Measurements from ENCODE around the gene SCMH1. TPM values are rescaled to one million over a fixed set of nuclear protein-coding genes. Genes with fewer than 3 reads are reported as not detected.

SCMH1 gene
- total RNA-seq, 4 donors from 2014 or later, result 45.6 to 102 (median 82.5) TPM

DNA sequence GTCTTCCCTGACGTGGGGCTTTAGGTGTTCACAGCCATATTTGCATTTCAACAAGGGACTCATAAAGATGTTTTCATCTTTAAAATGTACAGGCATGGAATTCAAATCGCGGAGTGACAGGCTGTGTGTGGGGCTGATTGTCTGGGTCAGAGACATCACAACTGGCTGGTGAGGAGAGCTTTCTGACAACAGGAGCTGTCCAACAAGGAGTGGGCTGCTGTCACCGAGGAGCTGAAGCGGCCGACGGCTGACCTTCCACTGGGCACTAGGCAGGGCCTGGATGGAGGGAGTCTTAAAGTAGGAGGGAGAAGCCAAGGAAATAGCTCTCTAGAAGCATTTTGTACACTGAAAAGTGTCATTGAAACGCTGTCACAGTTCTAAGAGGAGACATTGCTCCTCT lies 30.5 kb upstream of the SCMH1 start:
- TF ChIP-seq POLR2AphosphoS5 (IDR thresholded peaks at IDR 0.05) (no peak), POLR2A (IDR thresholded peaks at IDR 0.05) (no peak), EP300 (IDR thresholded peaks at IDR 0.05) (no peak)
- TF ChIP-seq, protein P1, sequence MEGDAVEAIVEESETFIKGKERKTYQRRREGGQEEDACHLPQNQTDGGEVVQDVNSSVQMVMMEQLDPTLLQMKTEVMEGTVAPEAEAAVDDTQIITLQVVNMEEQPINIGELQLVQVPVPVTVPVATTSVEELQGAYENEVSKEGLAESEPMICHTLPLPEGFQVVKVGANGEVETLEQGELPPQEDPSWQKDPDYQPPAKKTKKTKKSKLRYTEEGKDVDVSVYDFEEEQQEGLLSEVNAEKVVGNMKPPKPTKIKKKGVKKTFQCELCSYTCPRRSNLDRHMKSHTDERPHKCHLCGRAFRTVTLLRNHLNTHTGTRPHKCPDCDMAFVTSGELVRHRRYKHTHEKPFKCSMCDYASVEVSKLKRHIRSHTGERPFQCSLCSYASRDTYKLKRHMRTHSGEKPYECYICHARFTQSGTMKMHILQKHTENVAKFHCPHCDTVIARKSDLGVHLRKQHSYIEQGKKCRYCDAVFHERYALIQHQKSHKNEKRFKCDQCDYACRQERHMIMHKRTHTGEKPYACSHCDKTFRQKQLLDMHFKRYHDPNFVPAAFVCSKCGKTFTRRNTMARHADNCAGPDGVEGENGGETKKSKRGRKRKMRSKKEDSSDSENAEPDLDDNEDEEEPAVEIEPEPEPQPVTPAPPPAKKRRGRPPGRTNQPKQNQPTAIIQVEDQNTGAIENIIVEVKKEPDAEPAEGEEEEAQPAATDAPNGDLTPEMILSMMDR (IDR thresholded peaks at IDR 0.05), result no peak
- Histone ChIP-seq H3K9me3 (no peaks in the 10 kb centered on the region), H3K36me3 (no peaks in the 10 kb centered on the region), H3K4me1 (peaks cover 0 to 5% (median 0%) of the 10 kb centered on the region in 3 donors), H3K4me3 (no peak overlapping the region), H3K27me3 (peaks cover 4% of the 10 kb centered on the region), H3K27ac (no peak overlapping the region)
- 80 to 86% methylated on average over 3 to 4 of the region's 8 CpGs for WGBS, 2 donors (ENCODE audit: low coverage in 1 of 2)
- no peak for ATAC-seq

DNA sequence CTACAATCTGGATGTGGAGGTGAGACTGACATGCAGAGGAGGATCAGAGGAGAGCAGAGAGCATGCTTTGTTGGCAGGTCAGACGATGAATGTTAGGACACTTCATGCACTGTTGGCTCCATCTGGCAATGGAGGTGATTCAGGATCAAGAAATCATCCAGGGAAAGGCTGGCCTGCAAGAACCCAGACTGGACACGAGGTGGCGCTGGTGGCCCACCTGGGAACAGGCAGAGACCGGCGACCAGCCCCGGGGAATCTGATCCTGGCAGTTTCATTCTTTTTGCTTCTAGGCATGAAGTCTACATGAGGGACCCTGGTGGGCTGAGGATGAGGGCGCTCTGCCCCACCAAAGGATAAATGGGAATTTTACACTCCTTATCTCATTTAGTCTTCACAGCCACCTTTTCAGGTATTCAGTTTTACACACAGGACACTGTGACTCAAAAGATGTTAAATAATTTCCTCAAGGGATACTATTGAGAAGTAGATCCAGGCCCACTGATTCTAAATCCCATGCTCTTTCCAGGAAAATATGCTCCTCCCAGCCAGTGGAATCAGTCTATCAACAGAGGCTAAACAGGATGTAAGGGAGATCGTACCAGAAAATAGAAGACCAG lies 26.2 kb upstream of the SCMH1 start:
- Histone ChIP-seq H3K27me3 (no peaks in the 10 kb centered on the region), H3K27ac (no peak overlapping the region), H3K4me3 (no peak overlapping the region), H3K9me3 (no peaks in the 10 kb centered on the region), H3K4me1 (peaks cover 0 to 5% (median 0%) of the 10 kb centered on the region in 3 donors), H3K36me3 (no peaks in the 10 kb centered on the region)
- TF ChIP-seq, protein P1 (IDR thresholded peaks at IDR 0.05), result peak; percentile 97 to 99 (median 97)
- no peak for TF ChIP-seq POLR2A (IDR thresholded peaks at IDR 0.05)
- 7% methylated on average over 2 to 8 of the region's 8 CpGs for WGBS, 2 donors (ENCODE audit: low coverage in 1 of 2)
- ATAC-seq, result peak; percentile 89

DNA sequence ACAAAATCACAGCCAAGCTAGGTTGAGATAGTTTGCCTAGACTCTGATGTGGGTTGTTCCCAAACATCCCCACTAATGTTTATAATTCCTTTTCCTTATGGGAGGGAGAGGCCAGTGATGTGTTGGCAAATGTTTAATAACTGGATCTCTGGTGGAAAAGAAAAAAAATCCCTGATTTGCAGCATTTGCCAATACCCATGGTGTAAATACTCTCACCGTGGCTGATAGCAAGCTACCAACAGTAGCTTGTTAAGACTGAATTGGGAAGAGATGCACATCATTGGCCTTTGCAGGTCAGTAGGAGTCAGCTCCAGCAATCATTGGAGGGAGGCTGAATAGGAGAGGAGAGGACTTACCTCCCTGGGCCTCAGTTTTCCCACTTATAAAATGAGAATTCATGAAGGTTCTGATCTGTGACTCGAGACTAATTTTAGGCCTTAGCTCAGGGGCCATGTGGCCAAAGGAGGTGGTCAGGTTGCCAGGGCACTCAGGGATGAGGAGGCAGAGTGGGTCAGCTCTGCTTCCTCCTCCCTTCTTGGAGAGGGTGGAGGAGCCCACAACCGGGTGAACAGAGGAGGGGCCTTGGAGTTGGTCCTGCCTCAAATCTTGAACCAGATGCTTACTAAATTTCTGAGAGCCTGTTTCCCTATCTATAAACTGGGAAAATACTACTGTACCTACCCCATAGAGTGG lies 20.0 kb upstream of the SCMH1 start:
- TF ChIP-seq POLR2AphosphoS5 (IDR thresholded peaks at IDR 0.05), result no peak
- TF ChIP-seq EP300 (IDR thresholded peaks at IDR 0.05), result no peak
- TF ChIP-seq, protein P1 (IDR thresholded peaks at IDR 0.05), result no peak
- TF ChIP-seq POLR2A (IDR thresholded peaks at IDR 0.05), result no peak
- Histone ChIP-seq H3K27me3 (no peaks in the 10 kb centered on the region), H3K4me1 (no peaks in the 10 kb centered on the region), H3K4me3 (no peak overlapping the region), H3K27ac (no peak overlapping the region), H3K9me3 (no peaks in the 10 kb centered on the region), H3K36me3 (no peaks in the 10 kb centered on the region)
- 86 to 88% methylated on average over 2 to 3 of the region's 3 CpGs for WGBS, 2 donors (ENCODE audit: low coverage in 1 of 2)
- ATAC-seq, result no peak

DNA sequence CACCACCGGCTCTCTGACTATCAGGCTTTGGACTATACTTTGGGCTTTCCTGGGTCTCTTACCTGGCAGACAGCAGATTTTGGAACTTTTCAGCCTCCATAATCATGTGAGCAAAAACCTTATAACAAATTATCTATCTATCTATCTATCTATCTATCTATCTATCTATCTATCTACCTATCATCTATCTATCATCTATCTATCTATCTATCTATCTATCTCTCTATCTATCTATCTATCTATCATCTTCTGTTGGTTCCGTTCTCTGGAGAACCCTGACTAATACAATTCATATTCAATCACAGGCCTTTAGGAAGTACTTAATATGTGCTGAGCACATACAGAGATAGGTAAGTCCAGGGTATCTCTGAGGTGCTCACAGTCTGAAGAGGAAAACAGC lies 18.7 kb upstream of the SCMH1 start:
- no peak for ATAC-seq
- no peaks in the 10 kb centered on the region for H3K27me3 ChIP-seq
- no peak for TF ChIP-seq EP300 (IDR thresholded peaks at IDR 0.05)
- no peak for TF ChIP-seq POLR2A (IDR thresholded peaks at IDR 0.05)
- no peak for TF ChIP-seq POLR2AphosphoS5 (IDR thresholded peaks at IDR 0.05)
- TF ChIP-seq, protein P1 (IDR thresholded peaks at IDR 0.05), result no peak
- H3K27ac ChIP-seq, result no peak overlapping the region
- 92 to 100% methylated on average over 1 to 2 of the region's 2 CpGs for WGBS, 2 donors (ENCODE audit: low coverage in 1 of 2)
- H3K4me1 ChIP-seq, result no peaks in the 10 kb centered on the region
- H3K36me3 ChIP-seq, result no peaks in the 10 kb centered on the region
- no peak overlapping the region for H3K4me3 ChIP-seq
- no peaks in the 10 kb centered on the region for H3K9me3 ChIP-seq

DNA sequence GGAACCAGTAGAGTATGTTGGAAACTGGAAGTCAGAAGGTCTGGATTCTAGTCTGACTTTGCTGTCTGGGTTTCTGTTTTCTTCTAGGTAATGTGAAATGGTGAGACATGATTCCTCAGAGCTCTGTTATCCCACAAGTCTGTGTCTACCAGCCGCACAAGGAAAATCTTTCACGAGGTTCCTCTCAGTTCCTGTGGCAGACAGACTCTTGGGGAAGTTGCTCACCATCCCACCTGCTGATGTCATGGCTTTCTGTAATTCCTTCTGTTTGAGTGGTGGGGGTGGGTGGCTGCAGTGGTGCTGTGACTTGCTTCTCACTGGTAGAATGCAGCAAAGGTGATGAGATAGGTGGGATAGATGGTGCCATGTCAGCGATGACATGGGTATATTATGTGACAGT lies 17.1 kb upstream of the SCMH1 start:
- no peaks in the 10 kb centered on the region for H3K36me3 ChIP-seq
- TF ChIP-seq POLR2AphosphoS5 (IDR thresholded peaks at IDR 0.05), result no peak
- TF ChIP-seq POLR2A (IDR thresholded peaks at IDR 0.05), result no peak
- TF ChIP-seq, protein P1 (IDR thresholded peaks at IDR 0.05), result no peak
- no peak for TF ChIP-seq EP300 (IDR thresholded peaks at IDR 0.05)
- H3K9me3 ChIP-seq, result no peaks in the 10 kb centered on the region
- 85 to 100% methylated on average over 2 to 3 of the region's 3 CpGs for WGBS, 2 donors (ENCODE audit: low coverage in 1 of 2)
- H3K27ac ChIP-seq, result no peak overlapping the region
- ATAC-seq, result no peak
- H3K4me3 ChIP-seq, result no peak overlapping the region
- H3K4me1 ChIP-seq, result no peaks in the 10 kb centered on the region
- H3K27me3 ChIP-seq, result no peaks in the 10 kb centered on the region

All from gastroesophageal sphincter (tissue), 4 donors.